Astrocyte (in vitro differentiated cells and primary cell): ENCODE data around the gene SETD2. TPM values are rescaled to one million over a fixed set of nuclear protein-coding genes. Genes with fewer than 3 reads are reported as not detected.
"Not testable (repeated sequence)": the region's sequence is repeated elsewhere in the genome, so short reads cannot be mapped to it uniquely, and the experiment has no call there.

Experiments
- DNase-seq: peaks from one replicate; pipeline ENCODE4 v3.0.0-alpha.2; 2010; ENCODE audit warnings: low read depth
- FAIRE-seq: peaks from 2 replicates; lab custom pipeline; 2011; peaks lifted over from hg19 to GRCh38; lab: Jason Lieb, UNC
- H2AFZ ChIP-seq: 2 replicates; pipeline ENCODE4 v1.6.0; 2012; ENCODE audit warnings: low read depth, low read length, inconsistent platforms
- H3K27ac ChIP-seq: 2 replicates; pipeline ENCODE4 v1.5.1; 2011; ENCODE audit warnings: low read depth, low read length, inconsistent platforms
- H3K27me3 ChIP-seq: 2 replicates; pipeline ENCODE4 v1.6.0; 2011; ENCODE audit warnings: low read length, inconsistent platforms; ENCODE audit not compliant: insufficient read depth
- H3K36me3 ChIP-seq: 2 replicates; pipeline ENCODE4 v1.5.1; 2011; ENCODE audit warnings: low read length, inconsistent platforms; ENCODE audit not compliant: insufficient read depth
- H3K4me1 ChIP-seq: 2 replicates; pipeline ENCODE4 v1.5.1; 2011; ENCODE audit warnings: low read length, inconsistent platforms; ENCODE audit not compliant: insufficient read depth
- H3K4me2 ChIP-seq: 2 replicates; pipeline ENCODE4 v1.6.0; 2012; ENCODE audit warnings: low read length, inconsistent platforms
- H3K4me3 ChIP-seq: 2 replicates; pipeline ENCODE4 v1.5.1; 2011; ENCODE audit warnings: low read depth, mild to moderate bottlenecking, low read length, inconsistent platforms; ENCODE audit not compliant: insufficient read depth
- H3K79me2 ChIP-seq: 2 replicates; pipeline ENCODE4 v1.6.0; 2012; ENCODE audit warnings: mild to moderate bottlenecking, low read length, inconsistent platforms; ENCODE audit not compliant: insufficient read depth
- H3K9ac ChIP-seq: 2 replicates; pipeline ENCODE4 v1.6.0; 2012; ENCODE audit warnings: mild to moderate bottlenecking, low read length, inconsistent platforms
- H3K9me3 ChIP-seq: 2 replicates; pipeline ENCODE4 v1.5.1; 2012; ENCODE audit warnings: low read depth, mild to moderate bottlenecking, low read length, inconsistent platforms; ENCODE audit not compliant: insufficient read depth
- H4K20me1 ChIP-seq: 2 replicates; pipeline ENCODE4 v1.6.0; 2012; ENCODE audit warnings: low read length, inconsistent platforms; ENCODE audit not compliant: insufficient read depth
- H3K27ac Mint-ChIP-seq: one replicate; pipeline ENCODE4 v1.8.0; 2021; ENCODE audit warnings: mild to moderate bottlenecking, mixed read lengths; ENCODE audit not compliant: unreplicated experiment
- H3K27me3 Mint-ChIP-seq: one replicate; pipeline ENCODE4 v1.8.0; 2021; ENCODE audit warnings: low read depth, mixed read lengths; ENCODE audit not compliant: unreplicated experiment
- H3K36me3 Mint-ChIP-seq: one replicate; pipeline ENCODE4 v1.8.0; 2021; ENCODE audit warnings: low read depth, mixed read lengths; ENCODE audit not compliant: unreplicated experiment
- H3K4me1 Mint-ChIP-seq: one replicate; pipeline ENCODE4 v1.8.0; 2021; ENCODE audit warnings: low read depth, mixed read lengths; ENCODE audit not compliant: unreplicated experiment
- H3K4me3 Mint-ChIP-seq: one replicate; pipeline ENCODE4 v1.8.0; 2021; ENCODE audit warnings: mild to moderate bottlenecking, moderate library complexity, mixed read lengths; ENCODE audit not compliant: unreplicated experiment
- H3K9me3 Mint-ChIP-seq: one replicate; pipeline ENCODE4 v1.8.0; 2021; ENCODE audit warnings: mild to moderate bottlenecking, mixed read lengths; ENCODE audit not compliant: unreplicated experiment
- EZH2 ChIP-seq: IDR thresholded peaks from 2 replicates; pipeline ENCODE4 v1.6.1; 2012; ENCODE audit warnings: mild to moderate bottlenecking, low read length, inconsistent platforms; ENCODE audit not compliant: insufficient read depth
- total RNA-seq: library from RNA; stranded (reverse); gene quantifications from 2 replicates; pipeline ENCODE4 v1.2.1, GENCODE V29; 2021
- TF ChIP-seq, protein P1 (sequence below): IDR thresholded peaks from 2 replicates; pipeline ENCODE4 v1.5.1; 2011; ENCODE audit warnings: low read depth, mild to moderate bottlenecking, inconsistent platforms, low read length, moderate library complexity; ENCODE audit not compliant: insufficient read depth

Gene SETD2
- total RNA-seq, 1 donor from 2014 or later: 46.5 TPM

GRCh38 chr3:47180011-47180410, 16.1 kb upstream of the SETD2 start:
- FAIRE-seq: not testable (repeated sequence)

DNA sequence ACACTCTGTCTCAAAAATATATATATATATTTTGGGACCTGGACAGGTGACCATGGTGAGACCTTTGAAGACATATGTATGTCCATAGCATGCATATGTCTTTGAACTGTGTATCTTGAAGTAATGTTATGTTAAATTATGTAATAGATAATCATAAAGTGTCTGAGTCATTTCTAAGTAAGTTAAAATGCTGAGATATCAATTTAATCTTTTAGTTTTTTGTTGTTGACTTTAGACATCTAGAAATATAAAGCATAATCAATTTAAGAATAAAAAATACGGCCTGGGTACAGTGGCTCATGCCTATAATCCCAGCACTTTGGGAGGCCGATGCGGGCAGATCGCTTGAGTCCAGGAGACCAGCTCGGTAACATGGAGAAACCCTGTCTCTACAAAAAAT, 12.7 kb upstream of the SETD2 start:
- Histone ChIP-seq H3K9me3 (no peaks in the 10 kb centered on the region), H3K4me2 (no peak overlapping the region), H3K9ac (no peak overlapping the region), H3K4me1 (no peaks in the 10 kb centered on the region), H2AFZ (no peak overlapping the region), H3K27ac (no peak overlapping the region), H3K79me2 (no peaks in the 10 kb centered on the region), H3K27me3 (no peaks in the 10 kb centered on the region), H4K20me1 (no peaks in the 10 kb centered on the region), H3K4me3 (no peak overlapping the region), H3K36me3 (no peaks in the 10 kb centered on the region)
- TF ChIP-seq, protein P1, sequence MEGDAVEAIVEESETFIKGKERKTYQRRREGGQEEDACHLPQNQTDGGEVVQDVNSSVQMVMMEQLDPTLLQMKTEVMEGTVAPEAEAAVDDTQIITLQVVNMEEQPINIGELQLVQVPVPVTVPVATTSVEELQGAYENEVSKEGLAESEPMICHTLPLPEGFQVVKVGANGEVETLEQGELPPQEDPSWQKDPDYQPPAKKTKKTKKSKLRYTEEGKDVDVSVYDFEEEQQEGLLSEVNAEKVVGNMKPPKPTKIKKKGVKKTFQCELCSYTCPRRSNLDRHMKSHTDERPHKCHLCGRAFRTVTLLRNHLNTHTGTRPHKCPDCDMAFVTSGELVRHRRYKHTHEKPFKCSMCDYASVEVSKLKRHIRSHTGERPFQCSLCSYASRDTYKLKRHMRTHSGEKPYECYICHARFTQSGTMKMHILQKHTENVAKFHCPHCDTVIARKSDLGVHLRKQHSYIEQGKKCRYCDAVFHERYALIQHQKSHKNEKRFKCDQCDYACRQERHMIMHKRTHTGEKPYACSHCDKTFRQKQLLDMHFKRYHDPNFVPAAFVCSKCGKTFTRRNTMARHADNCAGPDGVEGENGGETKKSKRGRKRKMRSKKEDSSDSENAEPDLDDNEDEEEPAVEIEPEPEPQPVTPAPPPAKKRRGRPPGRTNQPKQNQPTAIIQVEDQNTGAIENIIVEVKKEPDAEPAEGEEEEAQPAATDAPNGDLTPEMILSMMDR: no peak
- TF ChIP-seq EZH2: no peak
- Mint-ChIP-seq H3K9me3 (no peaks in the 10 kb centered on the region), H3K36me3 (peaks cover 9% of the 10 kb centered on the region), H3K27ac (no peak overlapping the region), H3K27me3 (no peaks in the 10 kb centered on the region), H3K4me1 (no peaks in the 10 kb centered on the region), H3K4me3 (no peak overlapping the region)
- DNase-seq: no peak
- no peak for FAIRE-seq

More at GRCh38 chr3:47180011-47180410, 16.1 kb upstream of the SETD2 start:
- not testable (repeated sequence) for H3K27ac ChIP-seq, H3K4me1 ChIP-seq, H3K27me3 ChIP-seq, H3K36me3 ChIP-seq, H3K27ac Mint-ChIP-seq, H3K4me1 Mint-ChIP-seq, H2AFZ ChIP-seq, H3K27me3 Mint-ChIP-seq, H3K36me3 Mint-ChIP-seq, H3K4me2 ChIP-seq, H3K4me3 Mint-ChIP-seq, H4K20me1 ChIP-seq, H3K79me2 ChIP-seq, H3K9ac ChIP-seq, DNase-seq, H3K9me3 Mint-ChIP-seq, H3K4me3 ChIP-seq, H3K9me3 ChIP-seq

- Histone ChIP-seq H3K79me2 (peaks cover 88% of the 10 kb centered on the region), H2AFZ (peak overlapping the region; percentile 44), H3K9me3 (no peaks in the 10 kb centered on the region), H3K9ac (peak overlapping the region; percentile 93), H3K4me1 (peaks cover 11% of the 10 kb centered on the region), H3K4me2 (peak overlapping the region; percentile 100), H3K4me3 (peak overlapping the region; percentile 76), H3K27ac (peak overlapping the region; percentile 79), H3K36me3 (no peaks in the 10 kb centered on the region), H4K20me1 (peaks cover 44% of the 10 kb centered on the region), H3K27me3 (no peaks in the 10 kb centered on the region)
- Mint-ChIP-seq H3K27ac (peak overlapping the region; percentile 99), H3K27me3 (no peaks in the 10 kb centered on the region), H3K4me3 (peak overlapping the region; percentile 100), H3K4me1 (peaks cover 27% of the 10 kb centered on the region), H3K36me3 (no peaks in the 10 kb centered on the region), H3K9me3 (no peaks in the 10 kb centered on the region)
- no peak for TF ChIP-seq EZH2
- TF ChIP-seq, protein P1: no peak
- peak; percentile 24 for DNase-seq
- no peak for FAIRE-seq
Measured at GRCh38 chr3:47163169-47164006, 525 bp downstream of the SETD2 start.
